HL-60 (cell line): ENCODE data around the gene TUBGCP3.

Experiments used
- CTCF ChIP-seq: IDR thresholded peaks from one replicate; pipeline ENCODE4 v1.5.1; 2011; ENCODE audit warnings: low read length, control low read depth, inconsistent platforms; ENCODE audit not compliant: insufficient read depth
- POLR2AphosphoS5 ChIP-seq: IDR thresholded peaks from 2 replicates; pipeline ENCODE4 v1.6.1; 2012; ENCODE audit warnings: low read depth
- REST ChIP-seq: IDR thresholded peaks from 2 replicates; pipeline ENCODE4 v1.6.1; 2012; ENCODE audit warnings: low read depth; ENCODE audit not compliant: insufficient replicate concordance
- SPI1 ChIP-seq: IDR thresholded peaks from 2 replicates; pipeline ENCODE4 v1.6.1; 2012; ENCODE audit warnings: low read depth, mild to moderate bottlenecking, borderline replicate concordance

GRCh38 chr13:112592181-112592580 lies 4.2 kb upstream of the TUBGCP3 start:
- TF ChIP-seq CTCF (no peak), REST (no peak), SPI1 (no peak), POLR2AphosphoS5 (no peak)
